Esophagus mucosa (tissue), 1 donor: ENCODE measurements around the gene PPP1R3C. TPM values are rescaled to one million over a fixed set of nuclear protein-coding genes. Genes with fewer than 3 reads are reported as not detected.

Experiments used
- ATAC-seq: fragments of 200-7000 bp; cut with Tn5 transposase; one replicate; pipeline ENCODE4 v1.9.1; 2020
- total RNA-seq: library from RNA; stranded (reverse); gene quantifications from one replicate; pipeline ENCODE4 v1.2.4, GENCODE V29; 2023
- donor health status: DM: yes; HTN: yes; CAD: no.

Gene PPP1R3C
- total RNA-seq, 1 donor from 2014 or later: 91.9 TPM

DNA sequence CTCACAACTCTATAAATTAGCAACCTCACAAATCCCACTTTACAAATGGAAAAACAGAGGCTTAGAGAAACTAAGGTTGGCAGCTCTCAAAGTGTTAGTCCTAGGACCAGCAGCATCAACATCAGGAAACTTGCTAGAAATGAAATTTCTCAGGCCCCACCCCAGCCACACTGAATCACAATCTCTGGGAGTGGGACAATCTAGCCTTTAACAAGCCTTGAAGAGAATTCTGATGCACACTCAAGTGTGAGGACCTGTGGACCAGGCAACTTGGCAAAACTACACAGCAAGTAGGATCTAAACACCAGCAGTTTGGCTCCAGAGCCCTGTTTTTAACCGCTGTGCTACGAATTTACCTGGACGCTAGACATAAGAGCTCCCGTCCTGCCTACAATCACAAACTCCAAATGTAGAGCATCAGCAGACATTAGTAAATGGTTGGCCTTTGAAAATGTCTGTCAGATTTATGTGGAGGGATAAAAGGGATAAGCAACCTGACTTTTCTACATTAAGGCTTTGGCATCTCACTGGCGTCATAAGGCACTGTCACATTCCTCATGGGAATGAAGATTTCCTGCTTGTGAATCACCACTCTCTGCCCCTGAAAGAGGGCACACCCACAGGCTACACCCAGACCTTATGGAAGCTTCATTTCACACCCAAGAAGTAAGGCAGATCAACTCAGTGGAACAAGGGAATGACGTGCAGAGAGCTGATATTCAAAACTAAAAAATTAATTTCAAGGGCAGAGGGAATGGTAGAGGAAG lies 34.5 kb downstream of the PPP1R3C start:
- ATAC-seq: peak; percentile 92

DNA sequence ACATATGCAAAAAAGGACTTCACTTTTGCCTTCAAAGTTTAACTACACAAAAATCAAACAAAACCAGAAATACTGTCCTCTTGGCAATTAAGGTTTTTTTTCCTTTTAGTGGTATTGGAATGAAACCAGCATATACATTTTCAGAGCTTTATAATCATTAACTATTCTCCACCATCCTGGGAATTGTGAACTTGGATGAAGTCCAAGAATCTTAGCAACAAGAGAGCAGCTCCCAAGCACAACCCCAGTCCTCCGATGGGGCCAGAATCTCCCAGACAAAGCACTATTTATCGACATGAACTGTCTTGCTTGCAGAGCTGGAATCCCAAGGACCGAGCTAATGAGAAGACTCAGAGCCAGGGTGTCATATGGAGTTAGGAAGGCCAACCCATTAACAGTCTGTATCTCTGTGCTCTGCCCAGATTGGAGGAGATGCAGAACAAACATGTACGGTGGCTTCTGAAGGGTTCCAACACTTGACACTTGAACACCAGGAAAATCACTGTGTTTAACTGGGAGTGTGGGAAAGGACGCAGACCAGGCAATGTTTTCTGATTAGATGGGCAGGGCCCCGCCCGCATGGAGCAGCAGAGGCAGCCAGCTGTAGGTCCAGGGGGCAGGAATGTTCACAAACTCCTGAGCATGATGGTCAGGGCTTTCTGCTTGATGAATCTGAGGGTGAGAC lies 35.5 kb downstream of the PPP1R3C start:
- ATAC-seq: peak; percentile 45

- ATAC-seq: no peak
These were observed 36.1 kb downstream of the PPP1R3C start for GRCh38 chr10:91596825-91597196.

- no peak for ATAC-seq
These were observed 39.0 kb downstream of the PPP1R3C start for GRCh38 chr10:91593834-91594233.

DNA sequence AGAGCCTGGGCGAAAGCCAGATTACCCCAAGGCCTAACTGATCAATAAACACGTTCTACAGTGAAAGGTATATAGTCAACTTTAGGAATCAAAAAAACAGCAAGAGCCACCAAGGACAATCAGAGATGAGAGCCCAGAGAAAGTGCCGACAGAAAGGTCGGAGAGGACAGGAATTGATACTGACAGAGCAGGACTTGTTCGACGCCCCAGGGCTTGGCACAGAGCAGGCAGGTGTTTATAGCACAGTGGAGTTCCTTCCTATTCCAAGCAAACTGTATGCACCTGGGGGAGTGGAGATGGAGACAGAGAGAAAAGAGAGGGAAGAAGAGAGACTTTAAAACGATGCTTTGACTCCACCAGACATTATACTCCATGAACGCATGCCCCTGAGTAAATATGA lies 39.5 kb downstream of the PPP1R3C start:
- peak; percentile 49 for ATAC-seq

DNA sequence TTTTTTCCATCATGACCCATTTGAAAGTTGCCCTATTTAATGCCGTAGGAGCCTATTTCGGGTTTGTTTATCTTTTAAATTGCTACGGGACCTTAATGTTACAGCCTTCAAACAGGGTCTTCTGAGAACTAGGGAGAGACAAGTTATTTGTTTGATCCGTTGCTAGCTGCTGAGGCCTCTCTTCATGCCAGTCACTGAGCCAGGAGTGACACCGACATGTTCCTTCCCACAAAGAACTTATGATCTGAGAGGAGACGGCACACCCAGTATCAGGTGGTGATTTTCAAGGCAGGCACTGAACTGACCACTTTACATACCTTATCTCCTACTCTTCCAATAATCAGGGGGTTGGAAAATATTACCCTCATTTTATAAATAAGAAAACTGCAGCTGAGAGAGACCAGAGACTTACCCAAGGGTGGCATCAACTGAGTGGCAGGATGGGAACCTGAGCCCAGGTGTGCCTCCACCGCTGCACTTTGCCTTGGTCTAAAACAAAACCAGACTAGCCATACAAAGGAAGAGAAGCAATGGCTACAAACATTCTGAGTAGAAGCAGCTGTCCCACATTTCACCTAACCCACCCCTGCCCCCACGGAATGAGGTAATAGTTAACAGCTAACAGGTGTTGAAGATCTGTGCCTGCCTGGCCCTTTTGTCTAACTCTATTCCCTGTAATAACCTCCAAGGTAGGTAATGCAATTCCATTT lies 40.5 kb downstream of the PPP1R3C start:
- no peak for ATAC-seq

GRCh38 chr10:91591797-91592174 lies 41.1 kb downstream of the PPP1R3C start:
- no peak for ATAC-seq

DNA sequence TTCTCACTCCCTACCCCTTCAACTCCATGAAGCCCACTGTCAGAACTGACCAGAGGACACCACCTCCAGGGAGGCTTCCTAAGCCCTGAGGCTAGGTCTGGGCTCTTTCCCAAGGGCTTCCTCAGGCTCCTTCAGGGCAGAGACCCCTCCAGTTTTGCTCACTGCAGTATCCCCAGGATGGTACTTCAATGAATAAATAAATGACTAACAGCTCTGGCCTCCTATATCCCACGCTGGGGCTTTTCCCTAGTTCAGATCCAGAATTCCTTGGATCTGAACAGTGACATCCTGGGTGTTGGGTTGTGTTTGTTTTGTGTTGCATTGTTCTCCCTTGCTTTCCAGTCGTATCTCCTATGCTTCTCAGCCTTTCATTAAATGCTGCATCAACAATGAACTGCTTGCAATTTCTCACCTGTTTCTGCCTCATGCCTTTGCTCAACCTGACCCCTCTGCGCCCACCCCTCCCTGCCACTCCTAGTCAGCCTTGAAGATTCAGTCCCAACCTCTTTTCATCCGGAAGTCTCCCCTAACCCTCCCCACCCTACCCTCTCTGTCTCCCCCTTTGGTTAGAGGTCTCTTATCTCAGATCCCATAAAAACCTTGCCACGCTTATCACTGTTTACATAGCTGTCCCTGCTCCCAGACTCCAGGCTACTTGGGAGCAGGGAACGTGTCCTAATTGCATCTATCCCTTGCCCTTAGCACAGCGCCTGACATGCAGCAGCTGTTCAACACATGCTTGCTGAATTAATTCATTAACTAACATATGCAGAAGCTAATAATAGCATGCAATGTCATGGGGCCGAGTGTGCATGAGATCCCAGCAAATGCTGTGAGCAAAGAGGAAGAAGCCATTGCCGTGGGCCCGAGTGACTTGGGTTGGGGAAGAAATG lies 41.7 kb downstream of the PPP1R3C start:
- ATAC-seq: peak; percentile 6

DNA sequence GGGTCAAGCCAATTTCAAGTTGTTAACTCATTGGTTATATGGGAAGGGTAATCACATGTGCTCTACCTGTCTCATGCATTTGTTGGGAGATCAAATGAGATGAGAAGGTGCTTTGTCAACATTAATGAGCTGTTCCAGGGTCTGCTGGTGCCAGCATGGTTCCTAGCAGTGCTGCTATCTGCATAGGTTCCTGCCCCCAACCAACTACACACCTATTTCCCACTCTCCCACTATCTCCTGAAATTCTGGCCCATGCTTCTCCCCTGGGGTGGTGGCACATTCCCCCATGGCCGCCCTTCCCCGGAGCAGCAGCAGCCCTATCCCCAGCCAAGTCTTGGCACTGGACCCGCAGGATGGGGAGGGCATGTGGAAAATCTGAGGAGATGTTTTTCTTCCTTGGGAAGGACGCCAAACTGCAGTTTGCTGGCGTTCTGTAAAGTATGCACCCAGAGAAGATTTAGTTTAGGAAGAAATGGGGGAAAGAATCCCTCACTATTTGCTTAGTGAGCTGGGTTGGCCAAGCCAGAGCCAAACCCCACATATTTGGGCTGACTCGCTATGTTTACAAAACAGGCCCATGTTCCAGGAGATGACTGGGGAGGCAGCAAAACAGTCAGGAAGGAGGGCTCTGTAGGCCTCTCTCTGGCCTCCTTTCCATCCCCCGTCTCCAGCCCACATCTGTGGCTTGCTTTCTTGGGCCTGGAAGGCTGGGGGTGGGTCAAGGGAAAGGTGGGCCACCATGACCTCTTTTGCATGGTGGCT lies 42.5 kb downstream of the PPP1R3C start:
- peak; percentile 17 for ATAC-seq

DNA sequence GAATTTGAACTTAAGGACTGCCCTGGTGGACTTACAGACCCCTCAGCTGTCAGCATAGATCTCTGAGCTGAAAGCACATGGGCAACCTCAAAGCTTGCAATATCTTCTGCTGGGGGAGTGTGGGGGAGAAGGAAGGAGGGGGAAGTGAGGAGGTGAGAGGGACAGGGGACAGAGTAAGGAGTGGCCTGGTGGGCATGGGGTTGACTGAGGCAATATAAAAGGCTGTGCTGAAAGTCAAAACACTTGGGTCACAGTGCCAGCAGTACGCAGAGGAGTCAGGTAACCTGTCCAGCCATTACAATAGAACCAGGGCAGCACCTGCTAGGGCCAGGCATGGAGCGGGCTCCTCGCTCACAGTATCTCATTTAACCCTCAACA lies 43.2 kb downstream of the PPP1R3C start:
- no peak for ATAC-seq

DNA sequence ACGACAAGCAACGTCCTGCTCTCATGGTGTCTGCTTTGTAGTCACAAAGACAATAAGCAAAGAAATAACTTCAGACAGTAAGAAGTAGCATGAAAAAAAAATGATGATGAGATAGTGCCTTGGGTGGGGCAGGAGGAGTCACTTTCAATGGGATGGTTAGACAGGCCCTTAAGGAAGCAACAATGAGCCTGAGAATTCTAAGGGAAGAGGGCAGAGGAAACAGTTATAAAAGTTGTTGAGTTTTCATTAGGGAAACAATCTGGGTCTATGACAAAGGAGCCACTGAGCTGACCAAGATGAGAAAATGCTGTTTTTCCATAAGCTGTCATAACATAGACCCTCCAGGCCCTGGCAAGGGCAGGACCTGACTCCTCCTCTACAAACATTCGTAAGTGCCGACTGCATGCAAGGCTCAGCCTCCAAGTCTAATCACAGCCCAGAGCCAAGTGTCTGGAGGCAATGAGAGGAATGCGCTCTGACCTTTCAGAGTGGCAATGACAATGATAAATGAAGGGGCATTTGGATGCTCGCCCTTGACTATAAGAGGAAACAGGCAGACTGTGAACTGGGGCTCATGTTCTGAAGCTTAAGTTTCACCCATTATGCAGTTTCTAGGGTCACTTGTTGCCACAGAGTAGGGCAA lies 43.7 kb downstream of the PPP1R3C start:
- no peak for ATAC-seq

- no peak for ATAC-seq
These were observed 44.9 kb downstream of the PPP1R3C start for GRCh38 chr10:91587710-91588638.

DNA sequence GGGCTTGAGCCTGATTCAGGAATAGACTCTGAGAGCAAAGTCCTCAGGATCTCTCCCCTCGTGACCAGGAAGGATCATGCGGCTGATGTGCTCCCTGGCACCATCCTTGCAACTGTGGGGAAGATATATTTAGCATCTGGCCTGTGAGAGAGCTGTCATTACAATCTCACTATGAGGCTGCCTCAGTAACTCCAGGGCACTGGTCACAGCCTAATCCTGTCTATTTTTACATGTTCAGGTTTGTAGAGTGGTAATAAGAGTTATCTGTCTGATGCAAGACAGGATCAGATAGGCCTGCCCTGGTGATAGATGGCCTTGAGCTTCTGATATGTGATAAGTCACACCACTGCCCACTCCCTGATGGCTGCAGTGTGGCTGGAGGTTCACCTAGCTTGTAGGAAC lies 50.7 kb downstream of the PPP1R3C start:
- ATAC-seq: no peak

DNA sequence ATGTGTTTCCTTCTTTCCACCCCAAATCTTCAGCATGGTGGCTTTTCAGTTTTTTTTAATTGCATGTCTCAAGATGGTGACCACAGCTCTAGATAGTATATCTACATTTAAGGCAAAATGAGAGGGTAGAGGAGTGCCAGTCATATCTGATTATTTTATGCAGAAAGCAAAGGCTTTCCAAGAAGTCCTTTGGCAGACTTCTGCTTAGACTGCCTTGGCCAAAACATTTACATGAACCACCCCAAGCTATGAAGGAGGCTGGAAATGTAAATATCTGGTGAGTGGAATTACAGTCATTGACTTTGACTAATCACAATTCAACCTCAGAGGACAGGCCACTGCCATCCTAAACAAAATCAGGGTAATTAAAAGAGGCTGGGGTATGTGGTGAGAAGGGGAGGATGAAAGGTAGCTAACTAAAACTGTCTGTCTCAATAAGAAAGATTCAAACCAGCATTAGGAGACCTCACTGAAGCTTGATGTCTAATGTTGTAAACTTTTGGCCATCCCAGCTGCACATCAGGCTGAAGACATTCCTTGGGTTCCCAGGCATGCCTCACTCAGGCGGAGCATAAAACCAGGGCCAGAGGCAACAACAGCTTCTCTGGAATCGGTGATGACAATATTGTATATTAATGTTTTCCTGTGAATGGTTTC lies 53.4 kb downstream of the PPP1R3C start:
- no peak for ATAC-seq

Other genes with a start within 250 kb of the PPP1R3C start
- gene HECTD2, start 222.7 kb downstream of the PPP1R3C start, total RNA-seq: 5.5 TPM
- gene TNKS2, start 165.4 kb upstream of the PPP1R3C start, total RNA-seq: 28.4 TPM